Measurements from ENCODE around the gene DIP2B. TPM values are rescaled to one million over a fixed set of nuclear protein-coding genes. Genes with fewer than 3 reads are reported as not detected.
"Not testable (repeated sequence)": the region's sequence is repeated elsewhere in the genome, so short reads cannot be mapped to it uniquely, and the experiment has no call there.

DIP2B gene
- total and polyA plus RNA-seq, 12 donors, result 3.4 to 46.6 (median 25.0) TPM

GRCh38 chr12:50538182-50538581, 33.4 kb downstream of the DIP2B start:
- no peaks in the 10 kb centered on the region for H3K36me3 ChIP-seq (replicated peaks in 1 of 2)
- no peaks in the 10 kb centered on the region for H3K9me3 ChIP-seq (replicated peaks in 1 of 3)
- H3K4me1 ChIP-seq (replicated peaks in 1 of 2), result peaks cover 10 to 45% of the 10 kb centered on the region in 2 donors
- WGBS, 4 donors, result 69 to 83% (median 75%) methylated on average over 3 of the region's 3 CpGs
- TF ChIP-seq CTCF (IDR thresholded peaks at IDR 0.05), result no peak
- TF ChIP-seq POLR2A (IDR thresholded peaks at IDR 0.05), result no peak
- DNase-seq, result no peak
- intact Hi-C loops (cut with DNase I), result no loop called here
- no peaks in the 10 kb centered on the region for H3K27me3 ChIP-seq
- no peak overlapping the region for H3K4me3 ChIP-seq
- peak overlapping the region in 2 of 5 donors; percentile 51 to 56 for H3K27ac ChIP-seq

GRCh38 chr12:50541139-50541538, 36.4 kb downstream of the DIP2B start:
- Histone ChIP-seq H3K4me1 (replicated peaks in 1 of 2) (peaks cover 17 to 36% of the 10 kb centered on the region in 2 donors), H3K9me3 (replicated peaks in 1 of 3) (no peaks in the 10 kb centered on the region), H3K27ac (no peak overlapping the region), H3K4me3 (no peak overlapping the region), H3K27me3 (no peaks in the 10 kb centered on the region), H3K36me3 (replicated peaks in 1 of 2) (no peaks in the 10 kb centered on the region)
- no peak for DNase-seq
- intact Hi-C loops (cut with DNase I), result no loop called here
- no peak for TF ChIP-seq CTCF (IDR thresholded peaks at IDR 0.05)
- TF ChIP-seq POLR2A (IDR thresholded peaks at IDR 0.05), result no peak

DNA sequence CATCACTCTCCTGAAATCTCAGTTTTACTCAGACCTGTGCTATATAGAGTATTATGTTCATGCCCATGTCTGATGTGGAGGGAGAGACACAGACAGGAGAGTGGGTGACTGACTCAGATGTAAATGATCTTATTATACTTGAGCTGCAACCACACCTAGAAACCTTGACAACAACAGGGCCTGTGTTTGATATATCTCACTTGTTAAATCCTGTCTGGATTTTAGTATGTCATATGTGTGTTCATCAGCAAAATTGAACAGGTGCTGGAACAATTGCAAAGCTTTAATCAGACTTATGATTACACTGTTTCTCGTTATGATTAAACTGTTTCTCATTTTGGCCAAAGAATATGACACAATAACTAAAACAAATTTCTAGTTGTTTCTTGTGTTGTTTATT, 37.7 kb downstream of the DIP2B start:
- H3K36me3 ChIP-seq (replicated peaks in 1 of 2), result no peaks in the 10 kb centered on the region
- H3K27ac ChIP-seq, result peak overlapping the region in 1 of 5 donors; percentile 3
- WGBS, 4 donors, result 37 to 72% (median 55%) methylated on average over 1 of the region's 1 CpG
- intact Hi-C loops (cut with DNase I), result no loop called here
- no peaks in the 10 kb centered on the region for H3K9me3 ChIP-seq (replicated peaks in 1 of 3)
- H3K27me3 ChIP-seq, result no peaks in the 10 kb centered on the region
- TF ChIP-seq CTCF (IDR thresholded peaks at IDR 0.05) (no peak), POLR2A (IDR thresholded peaks at IDR 0.05) (no peak)
- peaks cover 23 to 45% of the 10 kb centered on the region in 2 donors for H3K4me1 ChIP-seq (replicated peaks in 1 of 2)
- no peak for DNase-seq
- no peak overlapping the region for H3K4me3 ChIP-seq

DNA sequence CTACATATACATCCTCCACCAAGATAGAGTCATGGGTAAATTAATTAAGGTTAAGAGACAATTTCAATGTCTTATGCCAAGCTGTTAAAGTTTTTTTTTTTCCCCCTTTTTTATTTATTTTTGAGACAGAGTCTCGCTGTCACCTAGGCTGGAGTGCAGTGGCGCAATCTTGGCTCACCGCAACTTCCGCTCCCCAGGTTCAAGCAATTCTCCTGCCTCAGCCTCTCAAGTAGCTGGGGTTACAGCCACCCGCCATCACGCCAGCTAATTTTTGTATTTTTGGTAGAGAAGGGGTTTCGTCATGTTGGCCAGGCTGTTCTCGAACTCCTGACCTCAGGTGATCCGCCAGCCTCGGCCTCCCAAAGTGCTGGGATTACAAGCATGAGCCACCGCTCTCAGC, 38.4 kb downstream of the DIP2B start:
- H3K27me3 ChIP-seq; DNase-seq; H3K4me3 ChIP-seq; H3K27ac ChIP-seq; H3K9me3 ChIP-seq (replicated peaks in 1 of 3); intact Hi-C loops (cut with DNase I); H3K36me3 ChIP-seq (replicated peaks in 1 of 2): not testable (repeated sequence)
- 88 to 98% (median 93%) methylated on average over 11 of the region's 11 CpGs for WGBS, 4 donors
- H3K4me1 ChIP-seq (replicated peaks in 1 of 2), result peaks cover 16 to 38% of the 10 kb centered on the region in 2 donors

DNA sequence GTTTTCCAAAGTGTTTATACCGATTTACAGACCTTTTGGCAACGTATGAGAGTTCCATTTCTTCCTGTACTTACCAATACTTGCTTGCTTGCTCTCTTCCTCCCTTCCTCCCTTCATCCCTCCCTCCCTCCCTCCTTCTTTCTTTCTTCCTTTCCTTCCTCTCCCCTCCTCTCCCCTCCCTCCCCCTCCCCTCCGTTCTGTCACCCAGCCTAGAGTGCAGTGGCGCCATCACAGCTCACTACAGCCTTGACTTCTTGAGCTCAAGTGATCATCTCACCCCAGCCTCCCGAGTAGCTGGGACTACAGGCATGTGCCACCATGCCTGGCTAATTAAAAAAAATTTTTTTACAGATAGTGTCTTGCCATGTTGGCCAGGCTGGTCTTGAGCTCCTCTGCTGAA, 40.4 kb downstream of the DIP2B start:
- 69 to 82% (median 78%) methylated on average over 5 of the region's 5 CpGs for WGBS, 4 donors
- Histone ChIP-seq H3K27ac (no peak overlapping the region), H3K36me3 (replicated peaks in 1 of 2) (no peaks in the 10 kb centered on the region), H3K4me3 (no peak overlapping the region), H3K4me1 (replicated peaks in 1 of 2) (peaks cover 16 to 33% of the 10 kb centered on the region in 2 donors), H3K9me3 (replicated peaks in 1 of 3) (no peaks in the 10 kb centered on the region), H3K27me3 (no peaks in the 10 kb centered on the region)
- intact Hi-C loops (cut with DNase I), result no loop called here
- no peak for DNase-seq
- TF ChIP-seq POLR2A (IDR thresholded peaks at IDR 0.05), result no peak
- TF ChIP-seq CTCF (IDR thresholded peaks at IDR 0.05), result no peak

Measured in adrenal gland (tissue), 12 donors.